HCT116 (cell line): ENCODE measurements around the gene RNU6-9. TPM values are rescaled to one million over a fixed set of nuclear protein-coding genes. Genes with fewer than 3 reads are reported as not detected.
A peak's percentile ranks its signal among the peaks of the same experiment; 100 is the strongest.

ENCODE experiments used
- ATAC-seq: fragments of 200-7000 bp; cut with Tn5 transposase; 2 replicates; pipeline ENCODE4 v1.9.1; 2020; ENCODE audit warnings: mild to moderate bottlenecking, moderate library complexity
- BruUV-seq: library from RNA; stranded (reverse); fragments of 400-500 nt; replicated peaks from 2 replicates; lab custom pipeline; 2021; lab: Mats Ljungman, UMichigan
- CTCF ChIA-PET: fragments of 300-600 bp; sonication (Branson Sonifier 250); formaldehyde crosslinking; loops from one replicate; lab custom pipeline; 2021; ENCODE audit warnings: antibody characterized with exemption; lab: Charles Lee
- POLR2A ChIA-PET: fragments of 300-600, 350-600 bp; sonication (Branson Sonifier 250); formaldehyde crosslinking; loops from one replicate; lab custom pipeline; 2021; ENCODE audit warnings: antibody characterized with exemption; lab: Charles Lee
- RAD21 ChIA-PET, 2 experiments: fragments of 300-600 bp; sonication (Branson Sonifier 250); formaldehyde crosslinking; loops; one replicate each; lab custom pipeline; 2023; ENCODE audit warnings: low total read pairs in 2 of 2; ENCODE audit not compliant: uncharacterized antibody in 2 of 2, unreplicated experiment in 2 of 2, low non-redundant PET in 1 of 2; lab: Charles Lee
- DNase-seq: peaks from one replicate; pipeline ENCODE4 v3.0.0-alpha.2; 2010; ENCODE audit warnings: low read depth, low spot score
- H2AFZ ChIP-seq: fragments of 200-600 bp; shearing (Covaris generic), sonication (generic); 2 replicates; pipeline ENCODE4 v1.6.1; 2017; ENCODE audit warnings: low read depth, mixed run types, mixed read lengths, antibody characterized with exemption, low read length; ENCODE audit not compliant: poor library complexity, severe bottlenecking
- H3K27ac ChIP-seq: 2 replicates; pipeline ENCODE4 v1.5.1; 2012; ENCODE audit warnings: low read depth, low read length
- H3K27me3 ChIP-seq: fragments of 200-600 bp; sonication (generic); 2 replicates; pipeline ENCODE4 v1.6.1; 2016; ENCODE audit warnings: mixed run types, low read length, mixed read lengths; ENCODE audit not compliant: insufficient read depth
- H3K36me3 ChIP-seq, 2 experiments: fragments of 200-500 bp in 1 of 2; fragments of 200-600 bp in 1 of 2; sonication (Bioruptor generic) in 1 of 2; sonication (generic) in 1 of 2; 2 replicates each; pipeline versions ENCODE4 v1.5.1 to v1.6.1; 2014 to 2016; ENCODE audit warnings: low read length in 2 of 2, inconsistent platforms in 1 of 2, mixed read lengths in 1 of 2, mixed run types in 1 of 2; ENCODE audit not compliant: insufficient read depth in 2 of 2, control insufficient read depth in 1 of 2
- H3K4me1 ChIP-seq, 2 experiments: fragments of 200-600 bp in 1 of 2; sonication (generic) in 1 of 2; 2 replicates each; pipeline versions ENCODE4 v1.5.1 to v1.6.1; 2012 to 2017; ENCODE audit warnings: low read length in 2 of 2, inconsistent platforms in 1 of 2, mild to moderate bottlenecking in 1 of 2, mixed read lengths in 1 of 2, mixed run types in 1 of 2, moderate library complexity in 1 of 2; ENCODE audit not compliant: insufficient read depth in 2 of 2, control insufficient read depth in 1 of 2
- H3K4me2 ChIP-seq: fragments of 200-600 bp; sonication (generic); 2 replicates; pipeline ENCODE4 v1.6.1; 2017; ENCODE audit warnings: mixed run types, low read length, mixed read lengths
- H3K4me3 ChIP-seq, 2 experiments: fragments of 200-600 bp in 1 of 2; sonication (generic) in 1 of 2; replicated peaks in 1 of 2; 2 replicates each; pipeline ENCODE4 v1.5.1; 2011 to 2016; ENCODE audit warnings: low read length in 2 of 2, control low read depth in 1 of 2, low read depth in 1 of 2, mild to moderate bottlenecking in 1 of 2, mixed read lengths in 1 of 2, mixed run types in 1 of 2
- H3K79me2 ChIP-seq: fragments of 200-600 bp; sonication (generic); 2 replicates; pipeline ENCODE4 v1.6.1; 2017; ENCODE audit warnings: mild to moderate bottlenecking, mixed run types, low read length, moderate library complexity, mixed read lengths; ENCODE audit not compliant: insufficient read depth
- H3K9ac ChIP-seq: fragments of 200-600 bp; sonication (generic); 2 replicates; pipeline ENCODE4 v1.6.1; 2016; ENCODE audit warnings: low read length, mixed read lengths
- H3K9me2 ChIP-seq: fragments of 200-600 bp; sonication (generic), shearing (Covaris generic); 2 replicates; pipeline ENCODE4 v1.6.1; 2017; ENCODE audit warnings: mixed run types, mild to moderate bottlenecking, moderate library complexity; ENCODE audit not compliant: insufficient read depth
- H3K9me3 ChIP-seq, 2 experiments: fragments of 200-500 bp in 1 of 2; fragments of 200-600 bp in 1 of 2; sonication (Bioruptor generic) in 1 of 2; sonication (generic) in 1 of 2; 2 replicates each; pipeline ENCODE4 v1.6.1; 2014 to 2017; ENCODE audit warnings: low read length in 2 of 2, mixed read lengths in 2 of 2, inconsistent platforms in 1 of 2, low read depth in 1 of 2, mild to moderate bottlenecking in 1 of 2, mixed run types in 1 of 2, moderate library complexity in 1 of 2; ENCODE audit not compliant: control insufficient read depth in 1 of 2, insufficient read depth in 1 of 2
- H4K20me1 ChIP-seq: fragments of 200-600 bp; sonication (generic), shearing (Covaris generic); 2 replicates; pipeline ENCODE4 v1.6.1; 2017; ENCODE audit warnings: mixed run types, mild to moderate bottlenecking, moderate library complexity; ENCODE audit not compliant: insufficient read depth
- CBX3 ChIP-seq: IDR thresholded peaks from 2 replicates; pipeline ENCODE4 v1.6.1; 2012; ENCODE audit warnings: low read depth
- CEBPB ChIP-seq: IDR thresholded peaks from 2 replicates; pipeline ENCODE4 v1.6.1; 2012; ENCODE audit warnings: low read depth
- EGR1 ChIP-seq: IDR thresholded peaks from 2 replicates; pipeline ENCODE4 v1.6.1; 2012; ENCODE audit warnings: low read depth
- ELF1 ChIP-seq: IDR thresholded peaks from 2 replicates; pipeline ENCODE4 v1.6.1; 2012; ENCODE audit warnings: low read depth, borderline replicate concordance
- EZH2 ChIP-seq: fragments of 200-600 bp; sonication (generic); IDR thresholded peaks from 2 replicates; pipeline ENCODE4 v1.6.1; 2017; ENCODE audit warnings: antibody characterized with exemption, mixed run types
- JUND ChIP-seq: IDR thresholded peaks from 2 replicates; pipeline ENCODE4 v1.6.1; 2012
- POLR2A ChIP-seq: IDR thresholded peaks from 2 replicates; pipeline ENCODE4 v1.7.0; 2011; ENCODE audit warnings: borderline replicate concordance; ENCODE audit not compliant: insufficient read depth, insufficient read length; ENCODE audit errors: extremely low read depth
- POLR2AphosphoS5 ChIP-seq: IDR thresholded peaks from 2 replicates; pipeline ENCODE4 v1.6.1; 2011; ENCODE audit warnings: mild to moderate bottlenecking, low read depth, low read length, moderate library complexity
- SIN3A ChIP-seq: IDR thresholded peaks from 2 replicates; pipeline ENCODE4 v1.6.1; 2012; ENCODE audit warnings: low read depth
- YY1 ChIP-seq: IDR thresholded peaks from 2 replicates; pipeline ENCODE4 v1.6.1; 2011; ENCODE audit warnings: low read length, low read depth, moderate library complexity, mild to moderate bottlenecking; ENCODE audit not compliant: insufficient replicate concordance; ENCODE audit errors: extremely low read depth
- ZFX ChIP-seq: fragments of 450-650 bp; IDR thresholded peaks from 2 replicates; pipeline ENCODE4 v1.6.1; 2017
- ZNF274 ChIP-seq: fragments of 200-500 bp; sonication (Bioruptor generic); IDR thresholded peaks from 2 replicates; pipeline ENCODE4 v1.6.1; 2014; ENCODE audit warnings: mild to moderate bottlenecking, low read depth, low read length, inconsistent platforms
- intact Hi-C: fragments of 100-400 bp; cut with micrococcal nuclease; formaldehyde crosslinking; loops from 2 replicates; pipeline ENCODE4 v1.10.0; 2022
- total RNA-seq: library from RNA; stranded (reverse); gene quantifications from one replicate; pipeline ENCODE4 v1.2.1, GENCODE V29; 2021; ENCODE audit not compliant: unreplicated experiment
- TF ChIP-seq, protein P1 (sequence below): IDR thresholded peaks from 2 replicates; pipeline ENCODE4 v1.6.1; 2011; ENCODE audit warnings: mild to moderate bottlenecking, low read length, moderate library complexity; ENCODE audit not compliant: insufficient replicate concordance; ENCODE audit errors: extremely low read depth
- TF ChIP-seq, protein P2 (sequence below): IDR thresholded peaks from 2 replicates; pipeline ENCODE4 v1.6.1; 2012
- TF ChIP-seq, protein P3 (sequence below), 3 experiments: fragments of 200-600 bp in 1 of 3; sonication (generic) in 1 of 3; IDR thresholded peaks in 2 of 3; conservative IDR thresholded peaks in 1 of 3; 2 replicates each; pipeline ENCODE4 v1.5.1; 2012 to 2017; ENCODE audit warnings: low read depth in 2 of 3, low read length in 2 of 3, antibody characterized with exemption in 1 of 3, borderline replicate concordance in 1 of 3, control low read depth in 1 of 3, mild to moderate bottlenecking in 1 of 3, mixed read lengths in 1 of 3, mixed run types in 1 of 3, moderate library complexity in 1 of 3; ENCODE audit not compliant: insufficient read depth in 1 of 3

Gene RNU6-9
- total RNA-seq, 1 experiment from 2014 or later: not detected

DNA sequence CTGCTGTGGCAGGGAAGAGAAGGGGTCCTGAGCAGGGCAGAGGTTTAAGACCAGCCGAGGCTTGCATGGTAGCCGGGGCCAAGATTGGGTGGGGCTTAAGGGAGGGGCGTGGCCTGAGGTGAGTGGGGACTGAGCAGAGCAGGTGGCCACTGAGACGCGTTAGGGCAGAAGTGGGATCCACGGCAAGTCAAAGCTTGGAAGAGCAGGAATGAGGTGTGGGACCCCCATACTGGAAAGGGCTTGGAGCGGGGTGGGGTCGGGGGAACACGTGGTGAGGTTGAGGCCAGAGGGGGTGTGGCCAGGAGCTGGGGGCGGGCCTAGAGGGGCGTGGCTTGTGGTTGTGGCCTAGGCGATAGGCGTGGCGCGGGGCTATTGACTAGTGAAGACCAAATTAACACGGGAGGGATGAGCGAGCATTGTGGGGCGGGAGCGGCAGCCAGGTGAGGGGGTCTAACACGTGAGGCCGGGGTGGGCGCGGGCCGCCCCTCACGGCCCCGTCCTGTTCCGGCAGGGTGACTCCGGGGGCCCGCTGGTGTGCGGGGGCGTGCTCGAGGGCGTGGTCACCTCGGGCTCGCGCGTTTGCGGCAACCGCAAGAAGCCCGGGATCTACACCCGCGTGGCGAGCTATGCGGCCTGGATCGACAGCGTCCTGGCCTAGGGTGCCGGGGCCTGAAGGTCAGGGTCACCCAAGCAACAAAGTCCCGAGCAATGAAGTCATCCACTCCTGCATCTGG lies 30.5 kb upstream of the RNU6-9 start:
- ChIA-PET POLR2A (interaction anchor here (0.7 kb wide), 1 partner anchor 122 kb away, joined by 3 read pairs; the partner anchor contains the start of gene WDR18), RAD21 (no interaction called here)

More for the DNA sequence above, 30.5 kb upstream of the RNU6-9 start:
- Histone ChIP-seq H2AFZ (no peak overlapping the region), H3K27ac (peak overlapping the region; percentile 26; the same call in 1 of the 2 replicates), H3K27me3 (no peaks in the 10 kb centered on the region), H3K9me3 (no peaks in the 10 kb centered on the region), H3K4me2 (peak overlapping the region; percentile 28; the same call in 1 of the 2 replicates), H3K4me3 (no peak overlapping the region), H3K9ac (no peak overlapping the region), H3K9me2 (no peaks in the 10 kb centered on the region), H3K4me1 (peaks cover 14 to 32% of the 10 kb centered on the region in 2 experiments), H3K79me2 (no peaks in the 10 kb centered on the region), H4K20me1 (no peaks in the 10 kb centered on the region)
- intact Hi-C loops: no loop called here
- CTCF ChIA-PET: no interaction called here
- BruUV-seq: no TSS peak
- DNase-seq: no peak
- peak; percentile 12 for ATAC-seq
- TF ChIP-seq CBX3 (no peak), JUND (no peak), EZH2 (no peak), ZNF274 (no peak), YY1 (no peak), POLR2A (no peak), ELF1 (no peak), ZFX (no peak), CEBPB (no peak), POLR2AphosphoS5 (no peak), EGR1 (no peak), SIN3A (no peak)
- TF ChIP-seq, protein P1, sequence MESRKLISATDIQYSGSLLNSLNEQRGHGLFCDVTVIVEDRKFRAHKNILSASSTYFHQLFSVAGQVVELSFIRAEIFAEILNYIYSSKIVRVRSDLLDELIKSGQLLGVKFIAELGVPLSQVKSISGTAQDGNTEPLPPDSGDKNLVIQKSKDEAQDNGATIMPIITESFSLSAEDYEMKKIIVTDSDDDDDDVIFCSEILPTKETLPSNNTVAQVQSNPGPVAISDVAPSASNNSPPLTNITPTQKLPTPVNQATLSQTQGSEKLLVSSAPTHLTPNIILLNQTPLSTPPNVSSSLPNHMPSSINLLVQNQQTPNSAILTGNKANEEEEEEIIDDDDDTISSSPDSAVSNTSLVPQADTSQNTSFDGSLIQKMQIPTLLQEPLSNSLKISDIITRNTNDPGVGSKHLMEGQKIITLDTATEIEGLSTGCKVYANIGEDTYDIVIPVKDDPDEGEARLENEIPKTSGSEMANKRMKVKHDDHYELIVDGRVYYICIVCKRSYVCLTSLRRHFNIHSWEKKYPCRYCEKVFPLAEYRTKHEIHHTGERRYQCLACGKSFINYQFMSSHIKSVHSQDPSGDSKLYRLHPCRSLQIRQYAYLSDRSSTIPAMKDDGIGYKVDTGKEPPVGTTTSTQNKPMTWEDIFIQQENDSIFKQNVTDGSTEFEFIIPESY: no peak
- TF ChIP-seq, protein P2, sequence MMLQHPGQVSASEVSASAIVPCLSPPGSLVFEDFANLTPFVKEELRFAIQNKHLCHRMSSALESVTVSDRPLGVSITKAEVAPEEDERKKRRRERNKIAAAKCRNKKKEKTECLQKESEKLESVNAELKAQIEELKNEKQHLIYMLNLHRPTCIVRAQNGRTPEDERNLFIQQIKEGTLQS: no peak
- TF ChIP-seq, protein P3, sequence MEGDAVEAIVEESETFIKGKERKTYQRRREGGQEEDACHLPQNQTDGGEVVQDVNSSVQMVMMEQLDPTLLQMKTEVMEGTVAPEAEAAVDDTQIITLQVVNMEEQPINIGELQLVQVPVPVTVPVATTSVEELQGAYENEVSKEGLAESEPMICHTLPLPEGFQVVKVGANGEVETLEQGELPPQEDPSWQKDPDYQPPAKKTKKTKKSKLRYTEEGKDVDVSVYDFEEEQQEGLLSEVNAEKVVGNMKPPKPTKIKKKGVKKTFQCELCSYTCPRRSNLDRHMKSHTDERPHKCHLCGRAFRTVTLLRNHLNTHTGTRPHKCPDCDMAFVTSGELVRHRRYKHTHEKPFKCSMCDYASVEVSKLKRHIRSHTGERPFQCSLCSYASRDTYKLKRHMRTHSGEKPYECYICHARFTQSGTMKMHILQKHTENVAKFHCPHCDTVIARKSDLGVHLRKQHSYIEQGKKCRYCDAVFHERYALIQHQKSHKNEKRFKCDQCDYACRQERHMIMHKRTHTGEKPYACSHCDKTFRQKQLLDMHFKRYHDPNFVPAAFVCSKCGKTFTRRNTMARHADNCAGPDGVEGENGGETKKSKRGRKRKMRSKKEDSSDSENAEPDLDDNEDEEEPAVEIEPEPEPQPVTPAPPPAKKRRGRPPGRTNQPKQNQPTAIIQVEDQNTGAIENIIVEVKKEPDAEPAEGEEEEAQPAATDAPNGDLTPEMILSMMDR (IDR thresholded peaks at IDR 0.05 in 2 of 3, conservative IDR thresholded peaks at IDR 0.05 in 1 of 3; ENCODE audit: borderline replicate concordance in 1 of 3, insufficient read depth in 1 of 3, low read depth in 2 of 3, low read length in 2 of 3): no peak
- TF ChIP-seq, all 23 proteins: peak for 0
- H3K36me3 ChIP-seq: no peaks in the 10 kb centered on the region; a peak in 1 of 4 replicates
